Activated CD4-positive, alpha-beta T cell treated with anti-CD3 and anti-CD28 coated beads, Interleukin-2, amount 50 U/mL, for 16 hours (primary cell): ENCODE results near the gene SLC12A7.
"Not testable (repeated sequence)": the region's sequence is repeated elsewhere in the genome, so short reads cannot be mapped to it uniquely, and the experiment has no call there.

Experiments
- DNase-seq: peaks from one replicate; pipeline ENCODE4 v3.0.0-alpha.2; 2020

SLC12A7 gene

GRCh38 chr5:1001406-1002270, 110.2 kb downstream of the SLC12A7 start:
- no peak for DNase-seq

- DNase-seq = not testable (repeated sequence)
These were observed 111.0 kb downstream of the SLC12A7 start for GRCh38 chr5:1000831-1001230.
